SK-N-SH (cell line): ENCODE results near the gene HHIPL1.

Experiments used
- CTCF ChIP-seq: fragments of 200-600 bp; sonication (generic); IDR thresholded peaks from 2 replicates; pipeline ENCODE4 v1.6.1; 2017; ENCODE audit warnings: antibody characterized with exemption, mild to moderate bottlenecking, moderate library complexity
- NRF1 ChIP-seq: IDR thresholded peaks from 2 replicates; pipeline ENCODE4 v1.6.1; 2012; ENCODE audit warnings: low read depth, mild to moderate bottlenecking, low read length
- RAD21 ChIP-seq: IDR thresholded peaks from 2 replicates; pipeline ENCODE4 v1.6.1; 2012; ENCODE audit warnings: mild to moderate bottlenecking, low read length
- RCOR1 ChIP-seq: fragments of 150-350 bp; IDR thresholded peaks from 2 replicates; pipeline ENCODE4 v1.6.1; 2017; ENCODE audit warnings: antibody characterized with exemption, low read length
- RFX5 ChIP-seq: IDR thresholded peaks from 2 replicates; pipeline ENCODE4 v1.6.1; 2012; ENCODE audit warnings: mild to moderate bottlenecking, improper control_type of control experiment, low read length
- TAF1 ChIP-seq: IDR thresholded peaks from 2 replicates; pipeline ENCODE4 v1.6.1; 2012; ENCODE audit warnings: low read depth, mild to moderate bottlenecking, low read length, moderate library complexity, borderline replicate concordance

- TF ChIP-seq CTCF: no peak
- TF ChIP-seq TAF1: no peak
- TF ChIP-seq RCOR1: no peak
- no peak for TF ChIP-seq RAD21
- TF ChIP-seq RFX5: no peak
- TF ChIP-seq NRF1: no peak
Observed at GRCh38 chr14:99724939-99725773, 80.2 kb downstream of the HHIPL1 start.
